ENCODE data around the gene GIPC3. TPM values are rescaled to one million over a fixed set of nuclear protein-coding genes. Genes with fewer than 3 reads are reported as not detected.
"Not testable (repeated sequence)": the region's sequence is repeated elsewhere in the genome, so short reads cannot be mapped to it uniquely, and the experiment has no call there.

Gene GIPC3
- total RNA-seq, 3 donors from 2014 or later, result 0.34 to 1.1 (median 0.58) TPM

DNA sequence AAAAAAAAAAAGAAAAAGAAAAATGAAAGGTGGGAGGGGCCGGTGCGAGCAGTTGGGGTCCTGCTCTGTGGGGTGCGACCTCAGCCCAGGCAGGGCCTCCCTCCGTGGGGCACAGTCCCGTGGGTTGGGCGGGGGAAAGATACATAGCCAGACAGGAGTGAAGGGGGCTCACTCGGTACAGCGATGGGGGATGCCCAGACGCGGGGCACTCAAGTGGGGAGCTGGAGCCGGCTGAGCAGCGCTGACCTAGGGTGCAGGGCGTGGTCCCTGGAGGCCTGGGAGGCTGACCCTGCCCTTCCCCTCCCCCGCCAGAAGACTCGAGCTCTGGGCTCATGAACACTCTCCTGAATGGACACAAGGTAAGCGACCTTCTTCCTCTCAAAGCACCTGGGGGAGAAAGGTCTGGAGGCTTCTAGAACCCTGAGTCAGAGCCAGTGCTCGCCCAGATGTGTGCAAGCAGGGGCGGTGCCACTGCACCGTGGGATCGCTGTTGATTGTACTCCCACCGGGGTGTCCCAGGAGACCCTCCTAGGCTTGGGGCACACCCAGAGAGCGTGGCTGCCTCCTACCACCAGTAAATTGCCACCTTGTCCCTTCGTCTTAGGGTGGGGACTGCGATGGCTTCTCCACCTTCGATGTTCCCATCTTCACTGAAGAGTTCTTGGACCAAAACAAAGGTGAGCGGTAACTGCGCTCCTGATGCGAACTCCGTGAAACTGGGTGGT is 9.2 kb upstream of the GIPC3 start:
- TF ChIP-seq, protein P1, sequence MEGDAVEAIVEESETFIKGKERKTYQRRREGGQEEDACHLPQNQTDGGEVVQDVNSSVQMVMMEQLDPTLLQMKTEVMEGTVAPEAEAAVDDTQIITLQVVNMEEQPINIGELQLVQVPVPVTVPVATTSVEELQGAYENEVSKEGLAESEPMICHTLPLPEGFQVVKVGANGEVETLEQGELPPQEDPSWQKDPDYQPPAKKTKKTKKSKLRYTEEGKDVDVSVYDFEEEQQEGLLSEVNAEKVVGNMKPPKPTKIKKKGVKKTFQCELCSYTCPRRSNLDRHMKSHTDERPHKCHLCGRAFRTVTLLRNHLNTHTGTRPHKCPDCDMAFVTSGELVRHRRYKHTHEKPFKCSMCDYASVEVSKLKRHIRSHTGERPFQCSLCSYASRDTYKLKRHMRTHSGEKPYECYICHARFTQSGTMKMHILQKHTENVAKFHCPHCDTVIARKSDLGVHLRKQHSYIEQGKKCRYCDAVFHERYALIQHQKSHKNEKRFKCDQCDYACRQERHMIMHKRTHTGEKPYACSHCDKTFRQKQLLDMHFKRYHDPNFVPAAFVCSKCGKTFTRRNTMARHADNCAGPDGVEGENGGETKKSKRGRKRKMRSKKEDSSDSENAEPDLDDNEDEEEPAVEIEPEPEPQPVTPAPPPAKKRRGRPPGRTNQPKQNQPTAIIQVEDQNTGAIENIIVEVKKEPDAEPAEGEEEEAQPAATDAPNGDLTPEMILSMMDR (IDR thresholded peaks at IDR 0.05), result no peak
- intact Hi-C loops (cut with DNase I, micrococcal nuclease), result no loop called here

DNA sequence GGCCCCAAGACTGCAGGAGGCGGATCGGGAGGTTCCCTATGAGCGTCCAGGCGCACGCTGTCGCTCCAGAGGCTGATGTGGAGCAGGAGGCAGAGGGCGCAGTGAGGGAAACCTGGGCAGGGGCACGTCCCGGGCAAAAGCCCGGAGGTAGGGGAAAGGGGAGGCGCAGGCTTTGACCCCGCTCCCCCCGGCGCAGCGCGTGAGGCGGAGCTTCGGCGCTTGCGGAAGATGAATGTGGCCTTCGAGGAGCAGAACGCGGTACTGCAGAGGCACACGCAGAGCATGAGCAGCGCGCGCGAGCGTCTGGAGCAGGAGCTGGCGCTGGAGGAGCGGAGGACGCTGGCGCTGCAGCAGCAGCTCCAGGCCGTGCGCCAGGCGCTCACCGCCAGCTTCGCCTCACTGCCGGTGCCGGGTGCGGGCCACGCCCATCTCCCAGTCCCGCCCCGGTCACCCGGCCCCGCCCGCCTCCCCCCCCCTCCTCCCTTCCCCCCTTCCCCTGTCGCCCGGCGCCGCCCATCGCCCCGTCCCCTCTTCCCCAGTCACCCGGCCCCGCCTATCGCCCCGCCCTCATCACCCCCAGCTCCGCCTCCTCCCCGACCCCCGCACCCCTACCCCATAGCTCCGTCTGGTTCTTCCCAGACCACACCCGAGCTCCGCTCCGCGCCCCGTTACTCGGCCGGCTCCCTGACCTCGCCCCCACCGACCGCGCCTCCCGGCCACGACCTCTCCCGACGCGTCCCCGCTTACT is 8.4 kb upstream of the GIPC3 start:
- no peaks in the 10 kb centered on the region for H3K36me3 ChIP-seq (ENCODE audit: low read depth)
- ATAC-seq (peak; percentile 22), DNase-seq (peak; percentile 38 to 78 (median 77))
- H3K4me3 ChIP-seq, result no peak overlapping the region
- no peaks in the 10 kb centered on the region for H3K9me3 ChIP-seq
- intact Hi-C loops (cut with DNase I, micrococcal nuclease), result no loop called here
- TF ChIP-seq, protein P1 (IDR thresholded peaks at IDR 0.05), result no peak
- peaks cover 26% of the 10 kb centered on the region for H3K4me1 ChIP-seq (ENCODE audit: low read depth)

More for the DNA sequence above, 9.2 kb upstream of the GIPC3 start:
- Histone ChIP-seq H3K4me1 (ENCODE audit: low read depth) (peaks cover 30% of the 10 kb centered on the region), H3K9me3 (no peaks in the 10 kb centered on the region), H3K36me3 (ENCODE audit: low read depth) (no peaks in the 10 kb centered on the region), H3K4me3 (no peak overlapping the region)
- peak in 2 of 3 donors; percentile 32 to 61 for DNase-seq
- ATAC-seq, result no peak

DNA sequence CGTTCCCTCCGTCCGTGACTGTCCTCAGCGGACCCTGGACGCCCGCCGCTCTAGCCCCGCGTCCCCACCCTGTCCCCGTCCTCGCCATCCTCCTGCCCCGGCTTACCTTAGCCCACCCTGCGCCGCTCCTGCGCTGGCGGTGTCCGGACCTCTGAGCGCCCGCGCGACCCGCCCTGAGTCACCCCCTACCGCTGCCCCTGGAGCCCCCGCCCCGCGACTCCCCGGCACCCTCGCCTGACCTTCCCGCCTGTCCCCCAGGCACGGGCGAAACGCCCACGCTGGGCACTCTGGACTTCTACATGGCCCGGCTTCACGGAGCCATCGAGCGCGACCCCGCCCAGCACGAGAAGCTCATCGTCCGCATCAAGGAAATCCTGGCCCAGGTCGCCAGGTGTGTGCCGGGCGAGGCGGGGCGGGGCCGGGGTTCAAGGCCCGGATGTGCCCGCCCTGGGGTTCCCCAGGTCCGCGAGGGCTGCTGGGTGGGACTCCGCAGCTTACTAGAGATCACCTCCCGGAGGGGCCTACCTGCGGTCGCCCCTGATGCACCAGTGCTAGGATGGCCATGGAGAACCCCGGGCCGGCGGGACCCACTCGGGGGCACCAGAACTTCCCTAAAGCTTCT is 7.4 kb upstream of the GIPC3 start:
- peaks cover 21% of the 10 kb centered on the region for H3K4me1 ChIP-seq (ENCODE audit: low read depth)
- ATAC-seq, result peak; percentile 66
- no peak overlapping the region for H3K4me3 ChIP-seq

DNA sequence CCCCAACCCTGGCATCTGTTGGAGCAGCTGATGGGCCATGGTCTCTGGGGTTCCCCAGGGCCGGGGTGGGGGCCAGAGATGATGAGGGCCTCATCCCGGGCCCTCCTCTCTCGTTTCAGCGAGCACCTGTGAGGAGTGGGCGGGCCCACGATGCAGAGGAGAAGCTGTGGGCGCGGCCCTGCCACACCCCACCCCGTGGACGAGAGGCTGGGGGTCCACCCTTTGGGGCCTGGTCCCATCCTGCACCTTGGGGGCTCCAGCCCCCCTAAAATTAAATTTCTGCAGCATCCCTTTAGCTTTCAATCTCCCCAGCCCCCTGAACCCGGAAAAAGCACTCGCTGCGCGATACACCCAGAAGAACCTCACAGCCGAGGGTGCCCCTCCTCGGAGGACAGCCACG is 6.9 kb upstream of the GIPC3 start:
- Histone ChIP-seq H3K36me3 (ENCODE audit: low read depth) (no peaks in the 10 kb centered on the region), H3K9me3 (no peaks in the 10 kb centered on the region), H3K4me3 (no peak overlapping the region), H3K4me1 (ENCODE audit: low read depth) (peaks cover 21% of the 10 kb centered on the region)
- TF ChIP-seq, protein P1 (IDR thresholded peaks at IDR 0.05), result no peak
- ATAC-seq (no peak), DNase-seq (peak in 2 of 3 donors; percentile 11 to 48)
- intact Hi-C loops (cut with DNase I, micrococcal nuclease), result no loop called here

More for the DNA sequence above, 7.4 kb upstream of the GIPC3 start:
- DNase-seq, result peak; percentile 76 to 87 (median 84)
- Histone ChIP-seq H3K9me3 (no peaks in the 10 kb centered on the region), H3K36me3 (ENCODE audit: low read depth) (no peaks in the 10 kb centered on the region)
- TF ChIP-seq, protein P1 (IDR thresholded peaks at IDR 0.05), result no peak
- intact Hi-C loops (cut with DNase I, micrococcal nuclease), result no loop called here

DNA sequence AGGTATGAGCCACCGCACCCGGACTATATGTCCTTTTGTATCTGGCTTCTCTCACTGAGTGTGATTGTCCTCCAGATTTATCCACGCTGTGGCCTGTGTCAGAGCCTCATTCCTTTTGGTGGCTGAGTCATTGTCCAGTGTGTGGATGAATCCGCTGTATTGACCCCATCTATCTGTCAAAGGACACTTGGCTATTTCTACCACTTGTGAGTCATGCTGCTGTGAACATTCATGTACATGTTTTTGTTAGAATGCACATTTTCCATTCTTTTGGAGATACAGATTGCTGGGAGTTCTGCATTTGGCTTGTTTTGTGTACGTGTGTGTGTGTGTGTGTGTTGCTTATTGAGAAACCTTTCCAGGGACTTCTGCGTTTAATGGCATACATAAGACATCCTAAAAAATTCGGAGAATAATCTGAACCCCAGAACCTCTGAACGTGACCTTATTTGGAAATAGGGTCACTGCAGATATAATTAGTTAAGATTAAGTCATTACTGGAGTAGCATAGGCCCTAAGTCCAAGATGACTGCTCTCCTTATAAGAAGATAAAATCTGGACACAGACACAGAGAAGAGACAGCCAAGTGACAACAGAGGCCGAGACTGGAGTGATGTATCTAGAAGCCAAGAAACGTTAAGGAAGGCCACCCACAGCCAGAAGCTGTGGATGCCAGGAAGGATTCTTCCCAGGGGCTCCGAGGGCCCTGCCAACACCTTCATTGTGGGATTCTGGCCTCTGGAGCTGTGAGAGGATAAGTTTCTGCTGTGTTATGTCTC is 4.9 kb upstream of the GIPC3 start:
- no peaks in the 10 kb centered on the region for H3K36me3 ChIP-seq (ENCODE audit: low read depth)
- TF ChIP-seq, protein P1 (IDR thresholded peaks at IDR 0.05), result no peak
- H3K9me3 ChIP-seq, result no peaks in the 10 kb centered on the region
- peaks cover 14% of the 10 kb centered on the region for H3K4me1 ChIP-seq (ENCODE audit: low read depth)
- intact Hi-C loops (cut with DNase I, micrococcal nuclease), result no loop called here
- ATAC-seq (no peak), DNase-seq (peak in 1 of 3 donors; percentile 10)
- H3K4me3 ChIP-seq, result no peak overlapping the region

DNA sequence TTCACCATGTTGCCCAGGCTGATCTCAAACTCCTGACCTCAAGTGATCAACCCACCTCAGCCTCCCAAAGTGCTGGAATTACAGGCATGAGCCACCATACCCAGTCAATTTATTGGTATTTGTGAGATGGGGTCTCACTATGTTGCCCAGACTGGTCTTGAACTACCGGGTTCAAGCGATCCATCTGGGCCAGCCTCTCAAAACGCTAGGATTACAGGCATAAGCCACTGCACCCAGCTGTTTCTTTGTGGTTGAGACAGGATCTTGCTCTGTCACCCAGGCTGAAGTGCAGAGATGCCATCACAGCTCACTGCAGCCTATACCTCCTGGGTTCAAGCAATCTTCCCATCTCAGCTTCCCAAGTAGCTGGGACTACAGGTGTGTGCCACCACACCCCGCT is 3.5 kb upstream of the GIPC3 start:
- intact Hi-C loops (cut with DNase I, micrococcal nuclease); ATAC-seq; DNase-seq: not testable (repeated sequence)

DNA sequence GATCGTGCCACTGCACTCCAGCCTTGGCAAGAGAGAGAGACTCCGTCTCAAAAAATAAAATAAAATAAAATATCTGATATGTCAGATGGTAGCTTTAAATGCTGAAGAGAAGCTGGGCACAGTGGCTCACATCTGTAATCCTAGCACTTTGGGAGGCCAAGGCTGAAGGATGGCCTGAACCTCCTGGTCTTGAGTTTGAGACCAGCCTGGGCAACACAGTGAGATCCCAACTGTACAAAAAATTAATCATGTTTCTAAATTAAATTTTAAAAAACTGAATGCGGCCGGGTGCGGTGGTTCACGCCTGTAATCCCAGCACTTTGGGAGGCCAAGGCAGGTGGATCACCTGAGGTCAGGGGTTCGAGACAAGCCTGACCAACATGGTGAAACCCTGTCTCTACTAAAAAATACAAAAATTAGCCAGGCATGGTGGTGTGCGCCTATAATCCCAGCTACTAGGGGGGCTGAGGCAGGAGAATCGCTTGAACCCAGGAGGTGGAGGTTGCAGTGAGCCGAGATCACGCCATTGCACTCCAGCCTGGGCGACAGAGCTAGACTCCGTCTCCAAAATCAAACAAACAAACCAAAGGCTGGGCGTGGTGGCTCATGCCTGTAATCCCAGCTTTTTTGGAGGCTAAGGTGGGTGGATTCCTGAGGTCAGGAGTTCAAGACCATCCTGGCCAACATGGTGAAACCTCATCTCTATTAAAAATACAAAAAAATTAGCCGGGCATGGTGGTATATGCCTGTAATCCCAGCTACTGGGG is 1.1 kb upstream of the GIPC3 start:
- H3K4me3 ChIP-seq; H3K4me1 ChIP-seq (ENCODE audit: low read depth); ATAC-seq; DNase-seq; intact Hi-C loops (cut with DNase I, micrococcal nuclease); H3K9me3 ChIP-seq; H3K36me3 ChIP-seq (ENCODE audit: low read depth): not testable (repeated sequence)

More for the DNA sequence above, 3.5 kb upstream of the GIPC3 start:
- not testable (repeated sequence) for H3K4me3 ChIP-seq; H3K36me3 ChIP-seq (ENCODE audit: low read depth); H3K9me3 ChIP-seq; H3K4me1 ChIP-seq (ENCODE audit: low read depth)
